COLO668 (cell line): ENCODE results near the gene ARFRP1.

Experiments used
- DNase-seq: peaks from one replicate; lab custom pipeline; 2025; ENCODE audit not compliant: unreplicated experiment; lab: John Stamatoyannopoulos, UW

ARFRP1 gene

DNA sequence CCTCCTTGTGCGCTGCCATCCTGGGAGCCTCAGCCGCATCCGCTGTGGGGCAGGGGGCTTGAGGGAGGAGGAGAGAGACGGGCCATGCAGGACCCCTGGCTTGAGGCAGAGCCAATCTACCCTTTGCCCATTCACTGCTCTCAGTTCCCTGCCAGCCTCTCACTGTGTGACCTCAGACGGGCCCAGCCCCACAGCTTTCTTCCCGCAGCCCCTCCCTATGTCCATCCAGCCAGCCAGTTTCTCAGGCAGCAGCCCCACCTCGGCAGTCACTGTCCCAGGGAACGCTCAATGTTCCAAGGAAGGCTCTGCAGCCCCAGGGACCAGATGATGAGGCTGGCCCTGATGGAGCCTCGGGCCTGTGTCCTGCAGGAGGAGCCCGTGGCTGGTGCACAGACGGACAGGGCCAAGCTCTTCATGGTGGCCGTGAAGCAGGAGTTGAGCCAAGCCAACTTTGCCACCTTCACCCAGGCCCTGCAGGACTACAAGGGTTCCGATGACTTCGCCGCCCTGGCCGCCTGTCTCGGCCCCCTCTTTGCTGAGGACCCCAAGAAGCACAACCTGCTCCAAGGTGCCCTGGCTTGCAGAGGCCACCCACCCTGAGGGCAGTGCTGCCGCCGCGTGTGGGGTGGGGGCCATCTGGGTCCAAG lies 15.2 kb downstream of the ARFRP1 start:
- DNase-seq, result peak; percentile 29

DNA sequence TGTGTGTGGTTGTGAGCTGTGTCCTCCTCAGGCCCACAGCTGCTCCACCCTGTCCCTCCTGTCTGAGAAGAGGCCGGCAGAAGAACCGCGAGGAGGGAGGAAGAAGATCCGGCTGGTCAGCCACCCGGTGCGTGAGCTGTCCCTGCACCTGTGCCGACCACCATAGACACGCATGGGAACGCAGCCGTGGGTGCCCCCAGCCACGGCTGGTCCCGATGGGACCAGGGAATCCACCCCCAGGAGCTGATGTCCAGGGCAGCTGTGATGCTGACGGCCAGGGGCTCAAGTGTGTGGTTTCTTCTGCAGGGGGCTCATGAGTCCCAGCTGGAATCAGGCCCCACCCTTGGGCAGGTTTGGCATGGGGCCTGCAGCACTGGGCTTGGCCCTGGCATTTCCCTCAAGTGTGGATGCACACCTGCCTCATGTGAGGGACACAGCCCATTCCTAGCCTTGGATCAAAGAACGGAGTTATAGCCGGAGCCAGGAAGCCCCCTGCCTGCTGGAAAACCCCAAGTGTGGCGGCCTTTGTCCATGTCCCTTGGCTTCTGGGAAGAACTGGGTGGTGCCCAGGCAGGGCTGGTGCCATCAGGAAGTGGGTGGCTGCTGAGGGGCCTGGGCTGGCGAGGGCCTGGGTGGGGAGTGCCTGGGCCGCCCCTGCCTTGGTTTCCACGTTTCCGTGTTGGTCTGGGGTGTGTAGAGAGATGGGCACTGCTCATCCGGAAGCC lies 15.9 kb downstream of the ARFRP1 start:
- no peak for DNase-seq

DNA sequence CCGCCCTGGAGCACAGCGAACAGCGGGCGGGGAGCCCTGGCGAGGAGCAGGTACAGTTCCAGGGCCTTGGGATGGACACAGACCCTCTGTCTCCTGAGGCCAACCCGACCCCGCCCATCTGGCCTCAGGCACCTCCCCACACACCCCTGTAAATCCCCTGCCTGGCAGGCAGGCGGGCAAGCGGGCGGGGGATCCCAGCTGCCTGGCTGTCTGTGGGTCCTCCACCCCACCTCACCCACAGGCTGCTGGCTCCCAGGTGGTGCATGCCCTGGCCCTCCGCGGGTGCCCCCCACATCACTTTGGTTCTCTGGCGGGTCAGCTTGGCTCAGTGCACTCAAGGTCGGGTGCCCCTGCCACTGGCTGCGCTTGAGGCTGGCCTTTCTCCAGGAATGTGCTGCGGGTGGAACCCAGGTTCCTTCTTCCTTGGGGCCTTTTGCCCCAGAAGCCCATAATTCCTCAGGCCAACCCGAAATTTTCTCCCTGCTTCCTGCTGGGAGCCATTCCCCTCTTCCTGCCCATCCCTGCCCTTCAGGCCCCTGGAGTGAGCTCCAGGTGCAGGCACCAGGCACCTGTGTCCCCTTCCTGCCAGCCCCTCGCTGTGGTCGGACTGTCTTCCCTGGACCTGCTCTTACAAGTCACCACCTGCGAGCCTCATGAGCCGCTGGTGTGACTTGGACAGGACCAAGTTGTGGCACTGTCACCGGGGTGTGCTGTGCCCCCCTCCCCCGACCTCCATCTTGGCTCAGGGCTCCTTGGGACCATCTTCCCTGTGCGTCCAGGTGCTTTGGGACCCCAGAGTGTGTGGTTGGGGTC lies 16.7 kb downstream of the ARFRP1 start:
- DNase-seq, result no peak

- no peak for DNase-seq
These were observed 17.5 kb downstream of the ARFRP1 start for GRCh38 chr20:63690003-63690897.

GRCh38 chr20:63689046-63690002 lies 18.5 kb downstream of the ARFRP1 start:
- DNase-seq, result no peak

DNA sequence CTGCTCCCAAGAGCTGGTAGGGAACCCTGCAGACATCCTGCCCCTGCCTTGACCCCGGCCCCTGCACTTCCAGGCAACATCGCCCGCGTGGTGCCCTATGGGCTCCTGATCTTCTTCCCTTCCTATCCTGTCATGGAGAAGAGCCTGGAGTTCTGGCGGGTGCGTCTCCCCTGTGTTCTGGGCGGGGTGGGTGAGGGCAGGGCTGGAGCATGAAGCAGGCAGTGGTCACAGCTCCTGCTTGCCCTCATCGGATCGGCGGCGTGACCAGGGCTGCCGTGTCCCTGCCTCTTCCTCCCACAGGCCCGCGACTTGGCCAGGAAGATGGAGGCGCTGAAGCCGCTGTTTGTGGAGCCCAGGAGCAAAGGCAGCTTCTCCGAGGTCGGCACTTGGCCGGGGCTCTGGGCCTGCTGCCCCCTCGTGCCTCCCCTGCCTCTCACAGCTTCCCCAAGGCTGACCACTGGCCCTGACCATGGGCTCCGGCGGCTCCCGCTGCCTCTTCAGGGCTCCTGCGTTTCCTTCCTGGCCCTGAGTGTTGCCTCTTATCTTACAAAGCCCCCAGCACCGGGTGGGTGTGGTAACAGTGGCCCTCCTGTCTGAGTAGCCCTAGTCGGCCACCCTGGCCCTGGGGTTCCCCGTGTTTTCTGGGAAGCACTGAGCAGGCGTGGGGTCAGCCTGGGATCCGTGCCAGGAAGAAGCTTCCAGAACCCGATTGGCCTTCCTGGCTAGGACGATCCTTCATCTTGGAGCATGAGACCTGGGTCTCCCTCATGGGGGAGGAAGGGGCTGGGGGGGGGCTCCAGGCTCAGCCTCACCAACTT lies 19.3 kb downstream of the ARFRP1 start:
- no peak for DNase-seq

DNA sequence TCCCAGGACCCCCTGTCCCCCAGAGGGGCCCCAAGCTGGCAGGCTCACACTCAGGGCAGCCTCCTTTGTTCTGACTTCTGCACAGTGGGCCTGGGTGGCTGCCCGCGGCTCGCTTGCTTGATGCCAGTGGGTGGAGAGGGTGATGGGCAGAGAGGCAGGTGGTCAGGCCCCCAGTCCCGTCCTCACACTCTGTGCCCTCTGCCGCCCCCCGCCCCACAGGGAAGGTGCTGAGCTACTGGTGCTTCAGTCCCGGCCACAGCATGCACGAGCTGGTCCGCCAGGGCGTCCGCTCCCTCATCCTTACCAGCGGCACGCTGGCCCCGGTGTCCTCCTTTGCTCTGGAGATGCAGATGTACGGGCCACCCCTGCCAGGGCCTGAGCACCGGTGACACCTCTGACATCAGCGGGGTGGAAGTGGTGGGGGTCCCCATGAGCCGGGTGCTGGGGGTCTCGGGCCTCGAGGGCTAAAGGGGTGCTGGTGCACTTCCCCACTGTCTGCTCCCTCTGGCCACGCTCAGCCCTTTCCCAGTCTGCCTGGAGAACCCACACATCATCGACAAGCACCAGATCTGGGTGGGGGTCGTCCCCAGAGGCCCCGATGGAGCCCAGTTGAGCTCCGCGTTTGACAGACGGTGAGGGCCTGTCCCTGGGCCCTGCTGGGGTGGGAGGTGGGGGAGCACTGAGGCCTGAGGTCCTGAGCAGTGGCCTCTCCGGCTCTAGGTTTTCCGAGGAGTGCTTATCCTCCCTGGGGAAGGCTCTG lies 20.2 kb downstream of the ARFRP1 start:
- no peak for DNase-seq

DNA sequence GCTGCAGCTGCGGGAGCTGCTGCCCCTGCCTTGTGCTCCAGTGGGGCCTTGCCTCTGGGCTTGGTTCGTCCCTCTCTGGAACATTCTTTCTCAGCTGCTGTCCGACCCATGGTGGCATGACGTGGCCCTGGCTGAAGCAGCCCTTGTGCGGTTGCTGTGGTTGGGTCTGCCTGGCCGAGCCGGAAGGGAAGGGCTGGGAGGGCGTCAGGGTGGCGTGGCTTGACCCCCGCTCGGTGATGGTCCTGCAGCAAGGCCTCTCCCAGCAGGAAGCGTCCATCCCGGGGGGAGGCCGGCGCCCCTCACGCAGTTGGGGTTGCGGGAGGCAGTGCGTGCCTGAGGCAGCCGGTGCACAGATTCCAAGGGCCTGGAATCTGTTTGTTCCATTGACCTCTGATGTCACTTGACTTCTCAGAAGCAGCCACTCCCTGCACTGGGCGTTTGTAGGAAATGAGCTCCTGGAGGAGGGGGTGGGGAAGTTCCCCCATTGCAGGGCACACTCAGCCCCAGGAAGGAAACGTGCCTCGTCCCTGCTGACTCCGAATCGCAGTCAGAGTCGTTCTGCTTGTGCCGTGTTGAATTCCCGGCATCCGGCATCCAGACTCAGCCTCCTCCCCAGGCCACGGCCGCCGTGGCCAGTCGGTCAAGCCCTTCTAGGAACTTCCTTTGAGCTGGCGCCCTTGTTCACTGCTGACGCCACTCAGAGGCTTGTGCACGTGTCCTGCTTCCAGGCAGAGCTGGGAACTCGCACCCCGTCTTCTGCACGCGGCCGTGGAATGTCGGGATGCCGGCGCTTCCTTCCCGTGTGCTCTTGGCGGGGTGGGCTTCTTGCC lies 21.1 kb downstream of the ARFRP1 start:
- no peak for DNase-seq

- no peak for DNase-seq
These were observed 21.7 kb downstream of the ARFRP1 start for GRCh38 chr20:63686094-63686491.

- DNase-seq, result no peak
These were observed 22.3 kb downstream of the ARFRP1 start for GRCh38 chr20:63685269-63686026.

- DNase-seq, result peak; percentile 16
These were observed 25.2 kb downstream of the ARFRP1 start for GRCh38 chr20:63682384-63683139.

DNA sequence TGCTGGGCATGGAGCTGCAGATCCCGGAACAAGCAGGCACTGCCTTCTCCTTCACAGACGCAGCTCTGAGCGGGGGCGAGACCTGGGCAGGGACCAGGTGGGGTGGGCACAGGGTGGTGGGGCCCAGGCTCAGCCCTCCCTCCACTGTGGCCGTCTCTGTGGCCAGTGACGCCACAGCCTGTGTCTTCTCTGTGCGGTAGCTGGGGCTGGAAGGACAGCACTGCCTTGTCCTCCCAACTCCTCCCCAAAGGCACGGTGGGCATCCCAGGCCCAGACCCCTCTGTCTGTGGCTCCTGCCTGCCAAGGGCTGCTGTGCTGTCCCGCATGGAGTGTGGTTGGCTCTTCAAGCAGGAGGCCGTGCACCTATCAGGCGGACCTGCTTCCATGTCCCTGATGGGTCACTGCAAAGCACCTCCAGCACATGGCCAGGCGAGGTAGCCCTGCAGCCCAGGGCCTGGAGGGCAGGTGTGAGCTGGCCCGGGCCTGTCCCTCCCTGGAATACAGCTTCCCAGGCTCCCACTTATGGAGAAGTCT lies 26.1 kb downstream of the ARFRP1 start:
- DNase-seq, result no peak

GRCh38 chr20:63680857-63681608 lies 26.7 kb downstream of the ARFRP1 start:
- no peak for DNase-seq

- no peak for DNase-seq
These were observed 27.3 kb downstream of the ARFRP1 start for GRCh38 chr20:63680427-63680826.

- no peak for DNase-seq
These were observed 27.9 kb downstream of the ARFRP1 start for GRCh38 chr20:63679799-63680305.
